GM06990 (cell line): Measurements from ENCODE around the gene SYNGAP1.
"Not testable (repeated sequence)": the region's sequence is repeated elsewhere in the genome, so short reads cannot be mapped to it uniquely, and the experiment has no call there.

Experiments used
- DNase-seq: peaks from one replicate; pipeline ENCODE4 v3.0.0-alpha.2; 2011; ENCODE audit not compliant: insufficient read length; ENCODE audit errors: extremely low read depth
- H3K27me3 ChIP-seq: replicated peaks from 2 replicates; pipeline ENCODE4 v1.6.0; 2011; ENCODE audit warnings: low read length; ENCODE audit not compliant: control insufficient read depth, insufficient read depth
- H3K36me3 ChIP-seq: 2 replicates; pipeline ENCODE4 v1.5.1; 2011; ENCODE audit warnings: low read length; ENCODE audit not compliant: control insufficient read depth, insufficient read depth
- H3K4me3 ChIP-seq: replicated peaks from 2 replicates; pipeline ENCODE4 v1.5.1; 2011; ENCODE audit warnings: low read depth, mild to moderate bottlenecking, control low read depth, low read length
- CTCF ChIP-seq: IDR thresholded peaks from 2 replicates; pipeline ENCODE4 v1.5.1; 2011; ENCODE audit warnings: low read length, control low read depth, mild to moderate bottlenecking, inconsistent platforms; ENCODE audit not compliant: insufficient read depth, poor library complexity, severe bottlenecking

The SYNGAP1 gene

GRCh38 chr6:33397541-33397940 lies 22.3 kb upstream of the SYNGAP1 start:
- Histone ChIP-seq H3K27me3 (no peaks in the 10 kb centered on the region), H3K4me3 (no peak overlapping the region), H3K36me3 (peaks cover 3% of the 10 kb centered on the region)
- DNase-seq, result no peak
- no peak for TF ChIP-seq CTCF

GRCh38 chr6:33398601-33399000 lies 21.3 kb upstream of the SYNGAP1 start:
- not testable (repeated sequence) for H3K4me3 ChIP-seq, H3K36me3 ChIP-seq, DNase-seq, H3K27me3 ChIP-seq

GRCh38 chr6:33399881-33400280 lies 20.0 kb upstream of the SYNGAP1 start:
- DNase-seq, H3K4me3 ChIP-seq, H3K27me3 ChIP-seq: not testable (repeated sequence)
- peaks cover 12% of the 10 kb centered on the region for H3K36me3 ChIP-seq

- Histone ChIP-seq H3K4me3 (no peak overlapping the region), H3K27me3 (no peaks in the 10 kb centered on the region), H3K36me3 (peaks cover 27% of the 10 kb centered on the region)
- no peak for DNase-seq
- TF ChIP-seq CTCF, result no peak
Measured at GRCh38 chr6:33404884-33405283, 15.0 kb upstream of the SYNGAP1 start.

- no peak for DNase-seq
- TF ChIP-seq CTCF, result no peak
- H3K4me3 ChIP-seq, result no peak overlapping the region
- H3K27me3 ChIP-seq, result no peaks in the 10 kb centered on the region
- H3K36me3 ChIP-seq, result peaks cover 27% of the 10 kb centered on the region
Measured at GRCh38 chr6:33405386-33405940, 14.4 kb upstream of the SYNGAP1 start.

- no peak for TF ChIP-seq CTCF
- no peak for DNase-seq
- H3K4me3 ChIP-seq, result no peak overlapping the region
- no peaks in the 10 kb centered on the region for H3K27me3 ChIP-seq
- H3K36me3 ChIP-seq, result peaks cover 27% of the 10 kb centered on the region
Measured at GRCh38 chr6:33406126-33406525, 13.7 kb upstream of the SYNGAP1 start.

GRCh38 chr6:33407132-33407718 lies 12.6 kb upstream of the SYNGAP1 start:
- DNase-seq, result no peak
- no peak overlapping the region for H3K4me3 ChIP-seq
- peaks cover 27% of the 10 kb centered on the region for H3K36me3 ChIP-seq
- peak; percentile 12 for TF ChIP-seq CTCF
- H3K27me3 ChIP-seq, result no peaks in the 10 kb centered on the region
